Activated CD8-positive, alpha-beta T cell treated with anti-CD3 and anti-CD28 coated beads, Interleukin-2, amount 10 ng/mL, durations not matched to agents 7 days and 5 days (primary cell): ENCODE data around the gene TCEANC2. TPM values are rescaled to one million over a fixed set of nuclear protein-coding genes. Genes with fewer than 3 reads are reported as not detected.
"Not testable (repeated sequence)": the region's sequence is repeated elsewhere in the genome, so short reads cannot be mapped to it uniquely, and the experiment has no call there.

Experiments used
- ATAC-seq: fragments of 150-1000 bp; cut with Tn5 transposase; one replicate; pipeline ENCODE4 v1.10.0; 2021; ENCODE audit warnings: moderate library complexity
- CTCF ChIA-PET: fragments of 350-600 bp; sonication (Branson Sonifier 250); formaldehyde crosslinking; loops from one replicate; lab custom pipeline; 2021; ENCODE audit warnings: antibody characterized with exemption; lab: Charles Lee
- POLR2A ChIA-PET: fragments of 350-600 bp; sonication (Branson Sonifier 250); formaldehyde crosslinking; loops from one replicate; lab custom pipeline; 2021; ENCODE audit warnings: antibody characterized with exemption; lab: Charles Lee
- DNase-seq: peaks from one replicate; pipeline ENCODE4 v3.0.0-alpha.2; 2020
- H3K27ac Mint-ChIP-seq: one replicate; pipeline ENCODE4 v1.8.0; 2021; ENCODE audit warnings: mild to moderate bottlenecking, mixed read lengths
- H3K27me3 Mint-ChIP-seq: one replicate; pipeline ENCODE4 v1.8.0; 2021; ENCODE audit warnings: low read depth, mixed read lengths
- H3K36me3 Mint-ChIP-seq: one replicate; pipeline ENCODE4 v1.8.0; 2021; ENCODE audit warnings: low read depth, mixed read lengths
- H3K4me1 Mint-ChIP-seq: one replicate; pipeline ENCODE4 v1.8.0; 2021; ENCODE audit warnings: low read depth, mixed read lengths
- H3K4me3 Mint-ChIP-seq: one replicate; pipeline ENCODE4 v1.8.0; 2021; ENCODE audit warnings: mild to moderate bottlenecking, mixed read lengths
- H3K9me3 Mint-ChIP-seq: one replicate; pipeline ENCODE4 v1.8.0; 2022; ENCODE audit warnings: mixed read lengths; ENCODE audit not compliant: insufficient read depth
- total RNA-seq, 2 experiments: library from RNA; stranded (reverse); gene quantifications; one replicate each; pipeline ENCODE4 v1.2.3, GENCODE V29; 2021

The TCEANC2 gene
- total RNA-seq, 2 experiments from 2014 or later, result 11.6 to 12.0 TPM

GRCh38 chr1:54013393-54014008, 39.9 kb upstream of the TCEANC2 start:
- Mint-ChIP-seq H3K27ac (no peak overlapping the region), H3K27me3 (peaks cover 2% of the 10 kb centered on the region), H3K4me3 (no peak overlapping the region), H3K36me3 (no peaks in the 10 kb centered on the region), H3K9me3 (no peaks in the 10 kb centered on the region), H3K4me1 (no peaks in the 10 kb centered on the region)
- ATAC-seq (no peak), DNase-seq (no peak)
- CTCF ChIA-PET, result no interaction called here
- POLR2A ChIA-PET, result no interaction called here

DNA sequence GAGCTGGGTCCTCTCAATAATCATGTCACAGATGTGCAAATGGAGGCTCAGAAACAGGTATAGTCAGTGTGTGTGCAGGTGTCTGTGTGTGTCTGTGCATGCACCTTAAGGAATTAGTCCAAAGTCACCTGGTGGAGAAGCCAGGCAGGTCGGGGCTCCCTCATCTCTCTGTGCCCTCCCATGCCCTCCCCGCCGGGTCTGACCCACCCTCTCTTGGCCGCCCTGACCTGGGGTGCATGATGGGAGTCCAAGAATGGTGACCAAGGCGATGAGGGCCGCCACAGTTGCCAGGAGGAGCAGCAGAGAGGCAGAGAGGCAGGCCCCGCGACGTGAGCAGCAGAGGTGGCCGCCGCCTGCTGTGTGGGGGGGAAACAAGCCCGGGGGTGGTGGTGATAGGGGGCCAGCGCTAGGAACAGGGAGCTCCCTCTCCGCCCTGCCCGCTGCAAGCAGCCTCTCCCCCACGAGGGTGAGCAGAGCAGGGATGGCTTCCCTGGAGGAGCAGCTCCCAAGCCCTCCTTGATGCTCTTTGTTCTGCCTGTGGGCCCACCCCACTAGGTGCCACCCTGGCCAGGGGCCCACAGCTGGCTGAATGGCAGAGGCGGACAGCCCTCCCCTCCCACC, 39.3 kb upstream of the TCEANC2 start:
- no peaks in the 10 kb centered on the region for H3K4me1 Mint-ChIP-seq
- ChIA-PET CTCF (no interaction called here), POLR2A (no interaction called here)
- peaks cover 2% of the 10 kb centered on the region for H3K27me3 Mint-ChIP-seq
- DNase-seq (no peak), ATAC-seq (no peak)
- H3K27ac Mint-ChIP-seq, result no peak overlapping the region
- H3K9me3 Mint-ChIP-seq, result no peaks in the 10 kb centered on the region
- H3K36me3 Mint-ChIP-seq, result no peaks in the 10 kb centered on the region
- no peak overlapping the region for H3K4me3 Mint-ChIP-seq

GRCh38 chr1:54016343-54017282, 36.8 kb upstream of the TCEANC2 start:
- no peak for DNase-seq
- no peaks in the 10 kb centered on the region for H3K36me3 Mint-ChIP-seq
- H3K9me3 Mint-ChIP-seq, result no peaks in the 10 kb centered on the region
- H3K27me3 Mint-ChIP-seq, result peaks cover 2% of the 10 kb centered on the region
- H3K4me3 Mint-ChIP-seq, result no peak overlapping the region
- no peak overlapping the region for H3K27ac Mint-ChIP-seq
- H3K4me1 Mint-ChIP-seq, result no peaks in the 10 kb centered on the region
- ChIA-PET CTCF (no interaction called here), POLR2A (no interaction called here)
- ATAC-seq, result no peak

DNA sequence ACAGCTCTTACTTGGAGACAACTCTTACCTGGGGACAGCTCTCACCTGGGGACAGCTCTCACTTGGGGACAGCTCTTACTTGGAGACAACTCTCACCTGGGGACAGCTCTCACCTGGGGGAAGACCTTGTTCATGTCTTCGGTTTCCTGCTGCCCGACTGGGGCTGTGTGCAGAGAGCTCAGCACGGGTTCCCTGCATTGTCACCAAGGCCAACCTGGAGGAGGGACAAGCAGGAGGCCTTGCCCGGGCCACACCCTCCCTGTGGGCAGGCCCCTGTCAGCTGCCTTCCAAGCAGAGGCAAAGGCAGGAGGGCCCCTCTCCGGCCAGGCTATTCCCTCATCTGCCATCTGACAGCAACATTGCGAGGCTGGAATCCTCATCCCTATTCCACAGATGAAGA, 35.4 kb upstream of the TCEANC2 start, which contains the start of gene LDLRAD1:
LDLRAD1 (minus strand) TSS at position 208 of the 400 bp plus-strand sequence; CDS start at position 134, 74 bp downstream.
- H3K27me3 Mint-ChIP-seq, result peaks cover 2% of the 10 kb centered on the region
- H3K27ac Mint-ChIP-seq, result no peak within 1 kb of the TSS
- ATAC-seq (no peak), DNase-seq (no peak)
- no peaks in the 10 kb centered on the region for H3K9me3 Mint-ChIP-seq
- H3K4me1 Mint-ChIP-seq, result no peaks in the 10 kb centered on the region
- no peak within 1 kb of the TSS for H3K4me3 Mint-ChIP-seq
- POLR2A ChIA-PET, result no interaction called here
- CTCF ChIA-PET, result no interaction called here
- H3K36me3 Mint-ChIP-seq, result no peaks in the 10 kb centered on the region

- DNase-seq (no peak), ATAC-seq (no peak)
- CTCF ChIA-PET, result interaction anchor here (0.6 kb wide), 1 partner anchor 1614 kb away, joined by 3 read pairs; the partner anchor contains the start of genes ORC1 and PRPF38A
- H3K4me1 Mint-ChIP-seq, result no peaks in the 10 kb centered on the region
- POLR2A ChIA-PET, result no interaction called here
- no peak overlapping the region for H3K4me3 Mint-ChIP-seq
- no peaks in the 10 kb centered on the region for H3K36me3 Mint-ChIP-seq
- H3K9me3 Mint-ChIP-seq, result no peaks in the 10 kb centered on the region
- H3K27ac Mint-ChIP-seq, result no peak overlapping the region
- peaks cover 2% of the 10 kb centered on the region for H3K27me3 Mint-ChIP-seq
Observed at GRCh38 chr1:54018635-54019034, 34.8 kb upstream of the TCEANC2 start.

GRCh38 chr1:54019562-54020176, 33.7 kb upstream of the TCEANC2 start:
- H3K9me3 Mint-ChIP-seq, CTCF ChIA-PET, POLR2A ChIA-PET, H3K27ac Mint-ChIP-seq, H3K36me3 Mint-ChIP-seq, H3K4me3 Mint-ChIP-seq, DNase-seq, ATAC-seq, H3K27me3 Mint-ChIP-seq, H3K4me1 Mint-ChIP-seq: not testable (repeated sequence)

DNA sequence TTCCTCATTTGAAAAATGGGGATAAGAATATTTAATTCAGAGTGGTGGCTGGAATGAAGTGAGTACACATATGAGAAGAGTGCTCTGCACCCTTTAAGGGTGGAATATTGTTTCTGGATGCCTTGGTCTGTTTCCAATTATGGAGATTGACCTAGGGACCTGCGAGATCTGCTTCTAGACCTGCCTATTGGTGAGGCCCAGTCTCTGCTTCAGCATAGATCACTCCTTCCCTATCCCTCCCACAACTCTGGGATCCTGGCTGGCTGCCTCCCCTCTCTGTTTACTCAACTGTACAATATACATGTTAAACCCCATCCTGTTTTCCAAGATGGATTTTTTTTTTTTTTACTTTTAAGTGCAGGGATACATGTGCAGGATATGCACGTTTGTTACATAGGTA, 29.1 kb upstream of the TCEANC2 start:
- no peak for DNase-seq
- ATAC-seq, result no peak
- Mint-ChIP-seq H3K9me3 (no peaks in the 10 kb centered on the region), H3K4me1 (no peaks in the 10 kb centered on the region), H3K4me3 (no peak overlapping the region), H3K27me3 (peaks cover 2% of the 10 kb centered on the region), H3K36me3 (peaks cover 2% of the 10 kb centered on the region), H3K27ac (no peak overlapping the region)
- POLR2A ChIA-PET, result no interaction called here
- CTCF ChIA-PET, result no interaction called here

GRCh38 chr1:54024811-54025210, 28.6 kb upstream of the TCEANC2 start:
- H3K27me3 Mint-ChIP-seq, H3K4me3 Mint-ChIP-seq, H3K27ac Mint-ChIP-seq, DNase-seq, POLR2A ChIA-PET, CTCF ChIA-PET, ATAC-seq, H3K4me1 Mint-ChIP-seq, H3K36me3 Mint-ChIP-seq, H3K9me3 Mint-ChIP-seq: not testable (repeated sequence)

DNA sequence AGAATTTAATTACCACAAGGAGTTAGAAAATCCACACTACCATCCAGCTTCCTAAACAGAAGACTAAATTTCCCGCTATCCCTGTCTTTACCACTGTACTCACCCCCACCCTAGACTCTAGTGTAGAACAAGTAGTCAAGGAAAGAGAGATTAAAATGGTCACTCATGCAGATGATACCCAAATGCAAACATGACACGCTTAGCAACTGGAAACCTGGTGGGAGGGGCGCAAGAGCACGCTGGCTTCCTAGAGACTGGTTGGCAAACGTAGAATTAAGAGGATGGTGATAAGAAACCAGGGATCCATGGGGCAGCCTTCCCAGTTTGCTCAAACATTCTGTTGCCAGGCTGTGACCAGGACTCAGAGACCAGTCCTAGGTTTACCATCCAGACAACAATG, 25.6 kb upstream of the TCEANC2 start:
- H3K36me3 Mint-ChIP-seq, result peaks cover 20% of the 10 kb centered on the region
- no peaks in the 10 kb centered on the region for H3K27me3 Mint-ChIP-seq
- DNase-seq (no peak), ATAC-seq (no peak)
- H3K4me1 Mint-ChIP-seq, result no peaks in the 10 kb centered on the region
- H3K4me3 Mint-ChIP-seq, result no peak overlapping the region
- H3K27ac Mint-ChIP-seq, result no peak overlapping the region
- no peaks in the 10 kb centered on the region for H3K9me3 Mint-ChIP-seq
- POLR2A ChIA-PET, result interaction anchor here (0.6 kb wide), 1 partner anchor 600 kb away, joined by 3 read pairs; no protein-coding TSS in a partner anchor
- CTCF ChIA-PET, result no interaction called here

- no peaks in the 10 kb centered on the region for H3K27me3 Mint-ChIP-seq
- H3K9me3 Mint-ChIP-seq, result no peaks in the 10 kb centered on the region
- DNase-seq, result no peak
- no peak overlapping the region for H3K27ac Mint-ChIP-seq
- no peak overlapping the region for H3K4me3 Mint-ChIP-seq
- peaks cover 21% of the 10 kb centered on the region for H3K36me3 Mint-ChIP-seq
- H3K4me1 Mint-ChIP-seq, result no peaks in the 10 kb centered on the region
- POLR2A ChIA-PET, result no interaction called here
- no peak for ATAC-seq
- CTCF ChIA-PET, result no interaction called here
Observed at GRCh38 chr1:54028306-54029251, 24.8 kb upstream of the TCEANC2 start.

DNA sequence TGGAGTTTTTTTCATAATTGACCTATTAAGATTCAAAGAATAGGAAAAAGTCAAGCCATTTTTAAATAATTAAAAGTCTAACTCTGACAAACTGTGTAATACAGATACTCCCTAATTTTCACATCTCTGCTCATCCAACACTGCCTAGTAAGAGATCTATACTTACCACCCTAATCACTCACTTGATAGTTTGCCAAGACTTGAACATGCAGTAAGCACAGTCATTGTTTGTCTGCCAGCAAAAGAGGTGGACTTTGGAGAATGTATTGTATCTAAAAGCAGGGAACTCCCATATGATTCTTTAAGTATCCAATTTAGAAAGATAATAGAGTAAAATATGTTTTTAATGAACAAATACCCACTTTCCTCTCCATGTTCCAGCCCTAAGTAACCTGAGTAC, 15.9 kb upstream of the TCEANC2 start:
- no peaks in the 10 kb centered on the region for H3K4me1 Mint-ChIP-seq
- POLR2A ChIA-PET, result no interaction called here
- H3K4me3 Mint-ChIP-seq, result no peak overlapping the region
- no peak overlapping the region for H3K27ac Mint-ChIP-seq
- peaks cover 51% of the 10 kb centered on the region for H3K36me3 Mint-ChIP-seq
- no peaks in the 10 kb centered on the region for H3K27me3 Mint-ChIP-seq
- ATAC-seq, result no peak
- no peak for DNase-seq
- no peaks in the 10 kb centered on the region for H3K9me3 Mint-ChIP-seq
- CTCF ChIA-PET, result interaction anchor here (1.4 kb wide), 1 partner anchor 15 kb away, joined by 3 read pairs; no protein-coding TSS in a partner anchor
